ENCODE measurements around the gene SCN1B. TPM values are rescaled to one million over a fixed set of nuclear protein-coding genes. Genes with fewer than 3 reads are reported as not detected.
"Not testable (repeated sequence)": the region's sequence is repeated elsewhere in the genome, so short reads cannot be mapped to it uniquely, and the experiment has no call there.

Gene SCN1B
- total RNA-seq, 3 donors from 2014 or later: 1.6 to 8.8 (median 3.5) TPM

DNA sequence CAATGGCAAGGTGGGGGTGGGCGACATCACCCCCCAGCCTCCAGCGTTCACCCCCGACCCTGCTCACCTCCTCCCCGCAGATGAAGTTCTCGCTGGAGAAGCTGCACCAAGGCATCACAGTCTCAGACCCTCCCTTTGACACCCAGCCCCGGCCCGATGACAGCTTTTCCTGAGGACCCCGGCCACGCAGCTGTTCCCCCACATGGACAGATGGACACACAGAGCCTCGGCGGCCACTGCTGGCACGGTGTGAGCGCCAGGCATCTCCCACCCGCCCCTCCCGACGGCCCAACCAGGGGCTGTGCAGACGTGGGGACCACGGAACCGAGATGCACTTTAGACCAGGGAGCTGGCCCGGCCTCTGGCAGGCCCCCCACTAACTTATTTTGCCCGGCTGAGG is 4.3 kb upstream of the SCN1B start:
- ATAC-seq (no peak), DNase-seq (no peak)
- Histone ChIP-seq H3K4me1 (ENCODE audit: low read depth) (peaks cover 3% of the 10 kb centered on the region), H3K36me3 (ENCODE audit: low read depth) (no peaks in the 10 kb centered on the region), H3K9me3 (no peaks in the 10 kb centered on the region), H3K4me3 (no peak overlapping the region)
- intact Hi-C loops (cut with DNase I, micrococcal nuclease): no loop called here
- TF ChIP-seq, protein P1, sequence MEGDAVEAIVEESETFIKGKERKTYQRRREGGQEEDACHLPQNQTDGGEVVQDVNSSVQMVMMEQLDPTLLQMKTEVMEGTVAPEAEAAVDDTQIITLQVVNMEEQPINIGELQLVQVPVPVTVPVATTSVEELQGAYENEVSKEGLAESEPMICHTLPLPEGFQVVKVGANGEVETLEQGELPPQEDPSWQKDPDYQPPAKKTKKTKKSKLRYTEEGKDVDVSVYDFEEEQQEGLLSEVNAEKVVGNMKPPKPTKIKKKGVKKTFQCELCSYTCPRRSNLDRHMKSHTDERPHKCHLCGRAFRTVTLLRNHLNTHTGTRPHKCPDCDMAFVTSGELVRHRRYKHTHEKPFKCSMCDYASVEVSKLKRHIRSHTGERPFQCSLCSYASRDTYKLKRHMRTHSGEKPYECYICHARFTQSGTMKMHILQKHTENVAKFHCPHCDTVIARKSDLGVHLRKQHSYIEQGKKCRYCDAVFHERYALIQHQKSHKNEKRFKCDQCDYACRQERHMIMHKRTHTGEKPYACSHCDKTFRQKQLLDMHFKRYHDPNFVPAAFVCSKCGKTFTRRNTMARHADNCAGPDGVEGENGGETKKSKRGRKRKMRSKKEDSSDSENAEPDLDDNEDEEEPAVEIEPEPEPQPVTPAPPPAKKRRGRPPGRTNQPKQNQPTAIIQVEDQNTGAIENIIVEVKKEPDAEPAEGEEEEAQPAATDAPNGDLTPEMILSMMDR (IDR thresholded peaks at IDR 0.05): no peak

DNA sequence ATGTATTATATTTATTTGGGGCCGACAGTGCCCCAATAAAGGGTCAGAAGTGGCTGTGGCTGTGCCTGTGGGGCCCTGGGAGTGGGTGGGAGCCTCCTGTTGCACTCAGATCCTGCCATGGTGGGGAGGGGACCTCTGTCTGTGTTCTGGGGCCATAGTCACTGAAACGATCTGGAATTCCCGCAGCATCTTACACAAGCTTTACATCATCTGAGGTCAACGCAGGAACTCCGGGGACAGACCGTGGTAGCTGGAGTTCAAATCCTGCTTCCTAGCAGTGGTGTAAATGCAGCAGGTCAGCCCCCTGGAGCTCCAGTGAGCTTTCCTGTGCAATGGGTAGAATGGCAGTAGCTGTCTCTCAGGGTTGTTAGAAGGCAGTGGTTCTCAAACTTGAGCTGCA is 3.9 kb upstream of the SCN1B start:
- TF ChIP-seq, protein P1 (IDR thresholded peaks at IDR 0.05): no peak
- intact Hi-C loops (cut with DNase I, micrococcal nuclease): no loop called here
- Histone ChIP-seq H3K9me3 (no peaks in the 10 kb centered on the region), H3K4me1 (ENCODE audit: low read depth) (peaks cover 3% of the 10 kb centered on the region), H3K4me3 (no peak overlapping the region), H3K36me3 (ENCODE audit: low read depth) (no peaks in the 10 kb centered on the region)
- ATAC-seq (no peak), DNase-seq (no peak)

DNA sequence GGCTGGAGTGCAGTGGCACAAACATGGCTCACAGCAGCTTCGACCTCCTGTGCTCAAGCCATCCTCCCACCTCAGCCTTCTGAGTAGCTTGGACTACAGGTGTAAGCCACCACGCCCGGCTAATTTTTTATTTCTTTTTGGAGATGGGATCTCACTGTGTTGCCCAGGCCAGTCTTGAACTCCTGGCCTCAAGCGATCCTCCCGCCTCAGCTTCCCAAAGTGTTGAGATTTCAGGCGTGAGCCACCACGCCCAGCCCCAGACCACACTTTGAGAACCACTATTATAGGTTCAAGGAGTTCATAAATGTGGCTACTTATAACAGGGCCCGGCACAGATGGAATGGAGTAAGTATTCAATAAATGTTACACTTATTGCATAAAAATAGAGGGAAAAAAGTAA is 3.3 kb upstream of the SCN1B start:
- Histone ChIP-seq H3K36me3 (ENCODE audit: low read depth) (no peaks in the 10 kb centered on the region), H3K4me3 (no peak overlapping the region), H3K9me3 (no peaks in the 10 kb centered on the region), H3K4me1 (ENCODE audit: low read depth) (peaks cover 3% of the 10 kb centered on the region)
- ATAC-seq: no peak
- no peak for DNase-seq
- intact Hi-C loops (cut with DNase I, micrococcal nuclease): no loop called here
- TF ChIP-seq, protein P1 (IDR thresholded peaks at IDR 0.05): no peak

DNA sequence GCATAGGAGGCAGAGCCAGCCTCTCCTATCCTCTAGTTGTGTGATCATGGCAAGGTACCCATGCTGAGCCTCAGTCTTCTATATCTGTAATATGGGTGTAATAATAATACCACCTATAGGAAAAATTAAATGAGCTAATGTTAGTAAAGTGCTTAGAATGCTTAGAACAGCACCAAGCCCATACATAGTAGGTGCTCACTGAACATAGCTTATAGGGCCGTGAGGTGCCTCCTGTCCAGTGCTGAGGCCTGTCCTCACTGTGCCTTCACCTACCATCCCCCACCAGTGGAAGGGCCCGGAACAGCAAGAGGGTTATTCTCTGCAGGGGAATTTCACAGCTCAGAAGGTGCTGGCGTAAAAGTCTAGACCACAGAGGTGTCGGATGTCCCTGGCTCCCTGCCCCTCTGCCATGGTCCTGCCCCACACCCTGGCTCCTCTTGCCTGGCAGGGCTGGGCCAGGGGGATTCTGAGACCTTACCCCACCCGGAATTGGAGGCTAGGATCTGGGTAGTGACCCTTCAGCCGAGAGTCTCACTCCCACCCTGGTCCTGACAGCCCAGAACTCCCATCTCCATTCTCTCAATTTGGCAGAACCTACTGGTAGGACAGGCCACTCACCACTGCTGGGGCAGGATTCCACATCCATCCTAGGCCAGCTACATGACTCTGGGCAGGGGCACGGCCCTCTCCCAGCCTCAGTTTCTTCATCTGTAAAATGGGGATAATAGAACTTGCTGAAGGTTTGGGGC is 2.2 kb upstream of the SCN1B start:
- Histone ChIP-seq H3K4me1 (ENCODE audit: low read depth) (peaks cover 3% of the 10 kb centered on the region), H3K36me3 (ENCODE audit: low read depth) (no peaks in the 10 kb centered on the region), H3K9me3 (no peaks in the 10 kb centered on the region), H3K4me3 (no peak overlapping the region)
- DNase-seq: no peak
- intact Hi-C loops (cut with DNase I, micrococcal nuclease): no loop called here
- ATAC-seq: no peak
- TF ChIP-seq, protein P1 (IDR thresholded peaks at IDR 0.05): no peak

DNA sequence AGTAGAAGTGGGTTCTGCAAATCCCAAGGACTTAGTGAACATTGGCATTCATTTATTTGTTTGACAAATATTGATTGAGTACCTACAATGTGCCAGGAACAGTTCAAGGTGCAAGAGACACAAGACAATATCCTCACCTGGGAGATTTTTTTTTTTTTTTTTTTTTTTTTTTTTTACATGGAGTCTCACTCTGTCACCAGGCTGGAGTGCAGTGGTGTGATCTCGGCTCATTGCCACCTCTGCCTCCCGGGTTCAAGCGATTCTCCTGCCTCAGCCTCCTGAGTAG is 1.7 kb upstream of the SCN1B start:
- DNase-seq; H3K4me3 ChIP-seq; H3K36me3 ChIP-seq (ENCODE audit: low read depth); intact Hi-C loops (cut with DNase I, micrococcal nuclease); H3K9me3 ChIP-seq; ATAC-seq; H3K4me1 ChIP-seq (ENCODE audit: low read depth): not testable (repeated sequence)

DNA sequence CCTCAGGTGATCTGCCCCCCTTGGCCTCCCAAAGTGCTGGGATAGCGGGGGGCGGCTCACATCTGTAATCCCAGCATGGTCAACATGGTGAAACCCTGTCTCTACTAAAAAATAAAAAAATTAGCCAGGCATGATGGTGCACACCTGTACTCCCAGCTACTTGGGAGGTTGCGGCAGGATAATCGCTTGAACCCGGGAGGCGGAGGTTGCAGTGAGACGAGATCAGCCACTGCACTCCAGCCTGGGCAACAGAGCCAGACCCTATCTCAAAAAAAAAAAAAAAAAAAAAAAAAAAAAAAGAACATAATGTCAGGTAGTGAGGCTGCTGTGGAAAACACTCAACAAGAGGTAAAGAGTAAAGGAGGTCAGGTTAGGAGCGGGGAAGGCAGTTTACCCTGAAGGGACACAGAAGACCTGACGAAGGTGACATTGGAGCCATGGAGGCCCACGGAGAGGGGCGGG is 964 bp upstream of the SCN1B start:
- intact Hi-C loops (cut with DNase I, micrococcal nuclease); DNase-seq; H3K9me3 ChIP-seq; H3K4me3 ChIP-seq; H3K36me3 ChIP-seq (ENCODE audit: low read depth); ATAC-seq; H3K4me1 ChIP-seq (ENCODE audit: low read depth): not testable (repeated sequence)
